ENCODE measurements around the gene FAM216B. TPM values are rescaled to one million over a fixed set of nuclear protein-coding genes. Genes with fewer than 3 reads are reported as not detected.
A peak's percentile ranks its signal among the peaks of the same experiment; 100 is the strongest.
"Not testable (repeated sequence)": the region's sequence is repeated elsewhere in the genome, so short reads cannot be mapped to it uniquely, and the experiment has no call there.

Gene FAM216B
- total RNA-seq, 1 donor from 2014 or later: not detected

DNA sequence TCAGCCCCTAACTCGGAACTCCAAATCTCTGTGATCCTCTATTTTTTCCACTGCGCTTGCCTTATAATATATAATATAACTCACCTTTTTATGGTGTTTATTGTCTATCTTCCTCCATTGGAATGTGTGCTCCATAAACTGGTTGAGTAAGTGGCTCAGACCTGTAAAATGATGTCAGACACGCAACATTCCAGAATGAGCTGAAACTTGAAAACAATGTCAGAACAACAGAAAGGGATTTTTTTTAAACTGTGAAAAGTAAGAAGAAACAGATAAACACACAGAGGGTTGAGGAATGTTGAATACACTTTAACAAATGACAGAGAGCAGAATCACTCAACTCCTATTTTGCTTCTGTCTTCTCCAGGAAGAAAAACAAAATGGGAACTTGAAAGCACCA, 19.1 kb upstream of the FAM216B start:
- no peak for DNase-seq (ENCODE audit: low read depth)
- Histone ChIP-seq H3K27me3 (ENCODE audit: control insufficient read depth, insufficient read depth, low read length) (no peaks in the 10 kb centered on the region), H3K36me3 (ENCODE audit: control insufficient read depth, insufficient read depth, low read length) (no peaks in the 10 kb centered on the region), H3K4me3 (ENCODE audit: low read depth, low read length) (no peak overlapping the region)
- TF ChIP-seq, protein P1, sequence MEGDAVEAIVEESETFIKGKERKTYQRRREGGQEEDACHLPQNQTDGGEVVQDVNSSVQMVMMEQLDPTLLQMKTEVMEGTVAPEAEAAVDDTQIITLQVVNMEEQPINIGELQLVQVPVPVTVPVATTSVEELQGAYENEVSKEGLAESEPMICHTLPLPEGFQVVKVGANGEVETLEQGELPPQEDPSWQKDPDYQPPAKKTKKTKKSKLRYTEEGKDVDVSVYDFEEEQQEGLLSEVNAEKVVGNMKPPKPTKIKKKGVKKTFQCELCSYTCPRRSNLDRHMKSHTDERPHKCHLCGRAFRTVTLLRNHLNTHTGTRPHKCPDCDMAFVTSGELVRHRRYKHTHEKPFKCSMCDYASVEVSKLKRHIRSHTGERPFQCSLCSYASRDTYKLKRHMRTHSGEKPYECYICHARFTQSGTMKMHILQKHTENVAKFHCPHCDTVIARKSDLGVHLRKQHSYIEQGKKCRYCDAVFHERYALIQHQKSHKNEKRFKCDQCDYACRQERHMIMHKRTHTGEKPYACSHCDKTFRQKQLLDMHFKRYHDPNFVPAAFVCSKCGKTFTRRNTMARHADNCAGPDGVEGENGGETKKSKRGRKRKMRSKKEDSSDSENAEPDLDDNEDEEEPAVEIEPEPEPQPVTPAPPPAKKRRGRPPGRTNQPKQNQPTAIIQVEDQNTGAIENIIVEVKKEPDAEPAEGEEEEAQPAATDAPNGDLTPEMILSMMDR (IDR thresholded peaks at IDR 0.05; ENCODE audit: insufficient read depth, low read length, poor library complexity, severe bottlenecking): no peak

DNA sequence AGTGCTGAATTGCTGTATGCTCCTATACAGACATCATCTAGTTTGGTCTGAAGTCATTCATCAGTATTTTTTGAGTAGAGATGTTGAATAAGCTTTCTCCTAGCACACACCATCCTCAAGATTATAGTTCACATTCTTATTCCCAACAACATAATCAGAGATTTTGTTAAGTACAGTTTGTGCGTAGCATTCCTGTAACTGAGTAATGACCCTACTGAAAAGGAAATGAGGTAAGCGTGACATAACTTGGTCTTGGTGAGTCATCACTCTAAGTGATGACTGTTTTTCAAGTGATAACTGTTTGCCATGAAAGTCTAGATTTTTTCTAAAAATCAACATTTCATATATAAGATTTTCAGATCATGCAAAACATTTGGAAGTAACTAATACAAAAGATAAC, 18.5 kb upstream of the FAM216B start:
- DNase-seq (ENCODE audit: low read depth): peak; percentile 10

DNA sequence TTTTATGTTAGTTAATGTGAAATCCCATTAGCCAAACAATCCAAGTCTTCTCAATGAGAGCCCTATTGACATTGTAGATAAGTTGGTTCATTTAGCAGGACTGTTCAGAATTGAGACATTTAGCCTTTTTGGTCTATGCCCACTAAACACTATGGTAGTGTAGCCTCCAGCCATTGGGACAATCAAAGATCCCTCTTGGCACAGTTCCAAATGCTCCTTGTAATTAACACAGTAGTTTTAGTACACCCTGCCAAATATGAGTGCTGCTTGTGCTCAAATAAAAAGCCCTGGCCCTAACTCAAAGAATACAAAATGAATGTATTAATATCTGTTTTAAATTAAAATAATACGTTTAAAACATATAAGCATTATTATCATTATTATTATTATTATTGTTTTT, 15.4 kb upstream of the FAM216B start:
- no peaks in the 10 kb centered on the region for H3K27me3 ChIP-seq (ENCODE audit: control insufficient read depth, insufficient read depth, low read length)
- H3K4me3 ChIP-seq (ENCODE audit: low read depth, low read length): no peak overlapping the region
- DNase-seq (ENCODE audit: low read depth): no peak
- no peaks in the 10 kb centered on the region for H3K36me3 ChIP-seq (ENCODE audit: control insufficient read depth, insufficient read depth, low read length)
- TF ChIP-seq, protein P1 (IDR thresholded peaks at IDR 0.05; ENCODE audit: insufficient read depth, low read length, poor library complexity, severe bottlenecking): no peak

More for the DNA sequence above, 18.5 kb upstream of the FAM216B start:
- TF ChIP-seq, protein P1 (IDR thresholded peaks at IDR 0.05; ENCODE audit: insufficient read depth, low read length, poor library complexity, severe bottlenecking): no peak
- H3K36me3 ChIP-seq (ENCODE audit: control insufficient read depth, insufficient read depth, low read length): no peaks in the 10 kb centered on the region
- H3K27me3 ChIP-seq (ENCODE audit: control insufficient read depth, insufficient read depth, low read length): no peaks in the 10 kb centered on the region
- H3K4me3 ChIP-seq (ENCODE audit: low read depth, low read length): no peak overlapping the region

DNA sequence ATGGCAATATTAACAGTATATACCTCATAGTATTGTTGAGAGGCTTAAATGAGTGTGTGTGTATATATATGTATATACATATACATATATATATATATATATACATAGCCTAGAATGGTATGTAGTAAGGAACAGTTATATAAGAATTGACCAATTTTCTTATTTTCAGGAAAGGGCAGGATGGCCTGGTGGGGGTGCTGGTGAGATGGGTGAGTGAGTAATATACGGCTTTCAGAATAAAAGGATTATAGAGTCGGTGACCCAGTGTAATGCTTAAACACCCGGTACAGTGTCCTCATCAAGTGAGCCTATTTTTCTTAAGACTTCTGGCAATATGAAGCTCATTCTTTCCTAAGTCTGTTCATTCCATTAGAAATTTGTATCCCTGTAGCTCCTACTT, 11.7 kb upstream of the FAM216B start:
- Histone ChIP-seq H3K4me3 (ENCODE audit: low read depth, low read length) (no peak overlapping the region), H3K36me3 (ENCODE audit: control insufficient read depth, insufficient read depth, low read length) (no peaks in the 10 kb centered on the region), H3K27me3 (ENCODE audit: control insufficient read depth, insufficient read depth, low read length) (no peaks in the 10 kb centered on the region)
- DNase-seq (ENCODE audit: low read depth): no peak
- TF ChIP-seq, protein P1 (IDR thresholded peaks at IDR 0.05; ENCODE audit: insufficient read depth, low read length, poor library complexity, severe bottlenecking): no peak

DNA sequence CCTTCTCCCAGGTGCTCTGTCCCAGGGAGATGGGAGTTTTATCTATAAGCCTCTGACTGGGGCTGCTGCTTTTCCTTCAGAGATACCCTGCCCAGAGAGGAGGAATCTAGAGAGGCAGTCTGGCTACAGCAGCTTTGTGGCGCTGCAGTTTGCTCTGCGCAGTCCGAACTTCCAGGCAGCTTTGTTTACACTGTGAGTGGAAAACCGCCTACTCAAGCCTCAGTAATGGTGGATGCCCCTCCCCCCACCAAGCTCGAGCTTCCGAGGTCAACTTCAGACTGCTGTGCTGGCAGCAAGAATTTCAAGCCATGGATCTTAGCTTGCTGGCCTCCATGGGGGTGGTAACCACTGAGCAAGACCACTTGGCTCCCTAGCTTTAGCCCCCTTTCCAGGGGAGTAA, 4.8 kb upstream of the FAM216B start:
- H3K27me3 ChIP-seq (ENCODE audit: control insufficient read depth, insufficient read depth, low read length); H3K4me3 ChIP-seq (ENCODE audit: low read depth, low read length); H3K36me3 ChIP-seq (ENCODE audit: control insufficient read depth, insufficient read depth, low read length); DNase-seq (ENCODE audit: low read depth): not testable (repeated sequence)

DNA sequence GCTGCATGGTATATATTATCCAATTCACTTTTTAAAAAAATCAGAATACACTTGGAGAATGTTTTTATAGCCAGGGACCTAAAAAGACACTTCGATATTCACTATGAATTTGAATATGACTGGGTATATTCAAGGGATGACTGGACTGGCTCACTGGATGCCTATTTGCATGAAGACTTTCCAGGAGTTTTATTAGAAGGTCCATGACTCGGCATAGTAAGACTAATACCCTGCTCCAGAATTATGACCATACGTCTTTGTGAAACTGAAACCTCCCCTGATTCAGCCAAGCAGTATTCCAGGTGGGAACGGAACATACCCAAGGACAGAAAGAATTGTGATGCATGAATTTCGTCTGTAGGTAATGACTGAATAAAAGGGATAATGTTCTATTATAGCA, 3.9 kb upstream of the FAM216B start:
- Histone ChIP-seq H3K4me3 (ENCODE audit: low read depth, low read length) (no peak overlapping the region), H3K36me3 (ENCODE audit: control insufficient read depth, insufficient read depth, low read length) (no peaks in the 10 kb centered on the region), H3K27me3 (ENCODE audit: control insufficient read depth, insufficient read depth, low read length) (no peaks in the 10 kb centered on the region)
- no peak for DNase-seq (ENCODE audit: low read depth)
- TF ChIP-seq, protein P1 (IDR thresholded peaks at IDR 0.05; ENCODE audit: insufficient read depth, low read length, poor library complexity, severe bottlenecking): no peak

All from kidney epithelial cell (primary cell).